Measurements from ENCODE around the gene GRB10.

Gene GRB10

DNA sequence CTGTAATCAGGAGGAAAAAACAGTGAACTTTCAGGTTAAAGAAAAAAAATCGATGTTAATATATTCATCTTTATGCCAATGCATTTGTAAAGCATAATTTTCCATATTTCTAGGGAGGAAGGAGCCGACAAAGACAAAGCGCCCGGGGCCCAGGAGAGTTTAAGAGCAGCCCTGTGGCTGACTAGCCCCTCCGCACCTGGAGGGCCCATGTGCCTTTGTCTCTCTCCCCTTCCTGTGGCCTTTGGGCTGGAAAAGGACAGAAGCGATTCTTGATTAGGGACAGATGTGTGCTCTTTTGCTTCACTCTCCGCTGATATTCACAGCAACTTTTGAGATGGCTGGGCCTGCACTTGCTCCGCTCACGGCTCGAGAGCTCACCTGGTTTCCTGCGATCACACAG, 240.6 kb downstream of the GRB10 start:
- Histone ChIP-seq H3K4me2 (ENCODE audit: low read length) (no peak overlapping the region), H3K9me3 (ENCODE audit: insufficient read depth, low read length) (no peaks in the 10 kb centered on the region), H3K4me1 (ENCODE audit: low read length) (no peaks in the 10 kb centered on the region), H3K79me2 (ENCODE audit: low read length) (no peaks in the 10 kb centered on the region), H2AFZ (ENCODE audit: low read depth, low read length) (no peak overlapping the region), H3K27ac (ENCODE audit: low read length) (no peak overlapping the region), H3K9ac (ENCODE audit: low read length) (no peak overlapping the region), H3K4me3 (ENCODE audit: low read length) (no peak overlapping the region), H3K27me3 (ENCODE audit: low read depth, low read length) (no peaks in the 10 kb centered on the region), H4K20me1 (ENCODE audit: insufficient read depth, low read length) (no peaks in the 10 kb centered on the region), H3K36me3 (replicated peaks; ENCODE audit: low read depth, low read length) (no peaks in the 10 kb centered on the region)
- TF ChIP-seq EZH2phosphoT487 (IDR thresholded peaks at IDR 0.05; ENCODE audit: low read depth), result no peak
- TF ChIP-seq, protein P1, sequence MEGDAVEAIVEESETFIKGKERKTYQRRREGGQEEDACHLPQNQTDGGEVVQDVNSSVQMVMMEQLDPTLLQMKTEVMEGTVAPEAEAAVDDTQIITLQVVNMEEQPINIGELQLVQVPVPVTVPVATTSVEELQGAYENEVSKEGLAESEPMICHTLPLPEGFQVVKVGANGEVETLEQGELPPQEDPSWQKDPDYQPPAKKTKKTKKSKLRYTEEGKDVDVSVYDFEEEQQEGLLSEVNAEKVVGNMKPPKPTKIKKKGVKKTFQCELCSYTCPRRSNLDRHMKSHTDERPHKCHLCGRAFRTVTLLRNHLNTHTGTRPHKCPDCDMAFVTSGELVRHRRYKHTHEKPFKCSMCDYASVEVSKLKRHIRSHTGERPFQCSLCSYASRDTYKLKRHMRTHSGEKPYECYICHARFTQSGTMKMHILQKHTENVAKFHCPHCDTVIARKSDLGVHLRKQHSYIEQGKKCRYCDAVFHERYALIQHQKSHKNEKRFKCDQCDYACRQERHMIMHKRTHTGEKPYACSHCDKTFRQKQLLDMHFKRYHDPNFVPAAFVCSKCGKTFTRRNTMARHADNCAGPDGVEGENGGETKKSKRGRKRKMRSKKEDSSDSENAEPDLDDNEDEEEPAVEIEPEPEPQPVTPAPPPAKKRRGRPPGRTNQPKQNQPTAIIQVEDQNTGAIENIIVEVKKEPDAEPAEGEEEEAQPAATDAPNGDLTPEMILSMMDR (IDR thresholded peaks at IDR 0.05; ENCODE audit: low read depth, low read length), result no peak

DNA sequence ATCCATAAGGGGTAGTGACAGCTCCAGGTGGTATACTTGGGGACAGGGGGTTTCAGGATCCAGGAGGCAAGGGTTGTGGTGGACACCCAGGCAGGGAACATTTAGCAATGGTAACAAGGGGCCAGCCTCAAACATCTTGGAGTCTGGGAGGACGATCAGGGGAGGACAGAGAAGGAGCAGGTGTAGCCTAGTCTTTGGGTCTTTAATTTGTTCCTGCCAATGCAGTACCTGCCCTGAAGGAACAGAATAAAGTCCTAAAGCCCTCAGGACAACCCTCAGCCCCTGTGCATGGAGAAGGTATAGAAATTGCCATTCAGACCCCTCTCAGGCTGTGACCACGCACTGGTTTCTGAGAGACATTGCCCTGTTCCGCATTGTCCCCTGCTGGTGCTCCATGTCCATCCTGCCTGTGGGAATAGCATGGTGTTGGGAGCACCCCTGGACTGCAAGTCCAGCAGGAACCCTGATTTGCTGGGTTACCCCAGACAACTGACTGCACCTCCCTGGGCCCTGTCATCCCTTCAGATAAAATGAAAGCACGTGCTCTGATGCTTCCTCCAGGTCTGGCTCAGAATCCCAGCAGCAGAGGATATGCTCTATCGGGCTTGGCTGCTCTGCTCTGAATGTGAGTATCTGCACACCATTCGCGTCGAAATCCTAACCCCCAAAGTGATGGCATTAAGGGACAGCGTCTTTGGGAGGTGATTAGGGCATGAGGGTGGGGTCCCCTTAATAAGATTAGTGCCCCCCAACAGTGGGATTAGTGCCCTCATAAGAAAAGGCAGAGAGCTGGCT, 241.7 kb downstream of the GRB10 start:
- no peak overlapping the region for H3K27ac ChIP-seq (ENCODE audit: low read length)
- no peaks in the 10 kb centered on the region for H3K27me3 ChIP-seq (ENCODE audit: low read depth, low read length)
- H4K20me1 ChIP-seq (ENCODE audit: insufficient read depth, low read length), result no peaks in the 10 kb centered on the region
- no peaks in the 10 kb centered on the region for H3K4me1 ChIP-seq (ENCODE audit: low read length)
- no peak for TF ChIP-seq EZH2phosphoT487 (IDR thresholded peaks at IDR 0.05; ENCODE audit: low read depth)
- TF ChIP-seq, protein P1 (IDR thresholded peaks at IDR 0.05; ENCODE audit: low read depth, low read length), result no peak
- no peaks in the 10 kb centered on the region for H3K79me2 ChIP-seq (ENCODE audit: low read length)
- no peaks in the 10 kb centered on the region for H3K9me3 ChIP-seq (ENCODE audit: insufficient read depth, low read length)
- no peak overlapping the region for H3K4me2 ChIP-seq (ENCODE audit: low read length)
- H3K4me3 ChIP-seq (ENCODE audit: low read length), result no peak overlapping the region
- H3K9ac ChIP-seq (ENCODE audit: low read length), result no peak overlapping the region
- no peaks in the 10 kb centered on the region for H3K36me3 ChIP-seq (replicated peaks; ENCODE audit: low read depth, low read length)
- no peak overlapping the region for H2AFZ ChIP-seq (ENCODE audit: low read depth, low read length)
